GM19193 (cell line): ENCODE results near the gene CLIC4.

Experiments
- POLR2A ChIP-seq: IDR thresholded peaks from 4 replicates; pipeline ENCODE4 v1.6.1; 2011; ENCODE audit not compliant: insufficient read depth, insufficient read length; ENCODE audit errors: extremely low read depth

The CLIC4 gene

DNA sequence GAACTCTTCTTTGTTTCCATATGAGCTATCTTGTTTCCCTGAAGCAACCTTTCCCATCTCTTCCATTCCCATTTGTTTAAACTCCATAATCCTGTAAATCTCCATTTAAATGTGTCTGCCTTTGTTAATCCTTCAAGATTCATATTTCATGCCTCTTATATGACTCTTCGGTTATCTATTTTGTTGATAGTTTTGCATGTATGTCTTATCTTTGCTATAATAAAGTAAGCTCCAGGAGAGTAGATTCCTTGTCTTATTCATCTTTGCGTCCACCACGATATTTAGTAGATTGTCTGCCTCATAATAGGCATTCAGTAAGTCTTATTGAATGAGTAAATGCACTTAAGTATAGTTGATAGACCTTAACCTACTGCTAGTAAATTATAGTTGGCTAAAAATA, 18.4 kb downstream of the CLIC4 start:
- no peak for TF ChIP-seq POLR2A

DNA sequence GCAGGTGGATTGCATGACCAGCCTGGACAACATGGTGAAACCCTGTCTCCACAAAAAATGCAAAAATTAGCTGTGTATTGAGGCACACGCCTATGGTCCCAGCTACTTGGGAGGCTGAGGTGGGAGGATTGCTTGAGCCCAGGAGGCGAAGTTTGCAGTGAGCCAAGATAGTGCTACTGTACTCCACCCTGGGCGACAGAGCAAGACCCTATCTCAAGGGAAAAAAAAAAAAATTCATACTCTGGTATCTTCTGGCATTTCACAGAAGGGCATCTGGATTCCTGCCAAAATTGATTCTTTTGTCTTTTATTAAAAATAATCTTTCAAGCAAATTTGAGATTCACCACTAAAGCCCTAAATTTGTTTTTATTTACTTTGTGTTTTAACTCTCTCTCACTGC, 19.2 kb downstream of the CLIC4 start:
- TF ChIP-seq POLR2A = no peak

DNA sequence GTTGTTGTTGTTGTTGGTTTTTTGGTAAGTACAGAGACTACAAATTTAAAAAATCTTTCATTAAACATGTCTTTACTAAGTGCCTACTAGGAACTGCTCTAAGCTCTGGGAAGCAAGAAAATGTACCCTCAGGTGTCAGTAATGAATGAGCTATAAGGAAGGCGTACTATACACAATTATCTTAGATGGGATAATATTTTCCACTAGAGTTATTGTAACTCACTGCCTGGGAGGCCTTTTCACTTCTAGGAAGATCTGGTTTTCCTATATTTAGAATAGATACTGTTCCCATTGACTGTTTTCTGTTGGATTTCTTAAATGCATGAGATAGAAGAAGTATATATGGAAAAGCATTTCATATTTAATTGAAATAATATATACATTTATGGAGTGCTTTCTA, 19.6 kb downstream of the CLIC4 start:
- TF ChIP-seq POLR2A = no peak

DNA sequence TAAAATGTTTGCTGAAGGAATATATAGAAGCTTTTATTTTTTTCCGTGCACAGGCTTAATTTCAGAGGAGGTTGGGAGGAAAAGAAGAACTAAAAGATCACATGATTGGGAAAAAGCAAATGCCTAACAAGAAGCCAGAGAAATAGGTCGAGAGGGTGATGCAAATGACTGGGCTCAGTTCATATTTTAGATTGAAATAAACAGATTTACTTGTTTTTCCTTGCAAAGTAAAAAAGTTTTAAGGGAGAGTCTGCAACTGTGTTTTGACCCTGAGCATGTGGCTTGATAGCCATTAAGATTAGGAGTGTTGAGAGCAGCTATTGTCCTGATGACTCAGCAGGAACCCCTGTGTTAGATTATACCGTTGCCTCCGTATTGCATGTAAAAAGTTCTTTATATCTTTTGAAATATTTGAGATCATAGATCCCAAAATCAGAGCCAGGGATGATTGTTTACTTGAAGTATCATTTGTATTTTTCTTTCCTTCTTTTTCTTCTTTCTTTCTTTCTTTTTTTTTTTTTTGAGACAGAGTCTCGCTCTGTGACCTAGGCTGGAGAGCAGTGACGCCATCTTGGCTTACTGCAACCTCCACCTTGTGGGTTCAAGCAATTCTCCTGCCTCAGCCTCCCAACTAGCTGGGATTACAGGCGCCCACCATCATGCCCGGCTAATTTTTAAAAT, 20.2 kb downstream of the CLIC4 start:
- TF ChIP-seq POLR2A = no peak

- no peak for TF ChIP-seq POLR2A
Observed at GRCh38 chr1:24767351-24767750, 22.1 kb downstream of the CLIC4 start.

DNA sequence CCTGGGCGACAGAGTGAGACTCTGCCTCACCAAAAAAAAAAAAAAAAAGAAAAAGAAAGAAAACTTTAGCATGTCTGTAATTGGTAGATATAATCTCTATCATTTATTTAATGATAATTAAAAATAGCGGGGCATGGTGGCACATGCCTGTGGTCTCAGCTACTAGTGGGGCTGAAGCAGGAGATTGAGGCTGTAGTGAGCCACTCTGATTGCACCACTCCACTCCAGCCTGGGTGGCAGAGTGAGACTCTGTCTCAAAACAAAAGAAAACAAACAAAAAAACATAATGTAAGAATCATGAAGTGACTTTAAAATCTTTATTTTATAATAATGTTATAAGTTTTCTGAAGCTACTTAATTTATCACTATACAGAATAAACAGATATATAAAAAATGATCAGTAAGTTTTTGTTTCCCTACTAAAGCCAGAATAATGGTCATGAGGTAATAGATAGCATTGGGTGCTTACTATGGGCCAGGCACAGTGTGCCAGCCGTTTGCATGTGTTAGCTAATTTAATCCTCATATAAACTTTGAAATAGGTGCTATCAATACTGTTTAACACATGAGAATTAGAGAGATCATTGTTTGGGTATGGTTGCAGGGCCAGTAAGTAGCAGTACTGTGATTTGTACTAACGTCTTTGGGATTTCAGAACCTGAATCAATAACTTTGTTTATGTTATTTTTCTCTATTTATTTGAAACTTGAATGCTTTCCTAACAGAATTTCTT, 23.8 kb downstream of the CLIC4 start:
- TF ChIP-seq POLR2A = no peak

DNA sequence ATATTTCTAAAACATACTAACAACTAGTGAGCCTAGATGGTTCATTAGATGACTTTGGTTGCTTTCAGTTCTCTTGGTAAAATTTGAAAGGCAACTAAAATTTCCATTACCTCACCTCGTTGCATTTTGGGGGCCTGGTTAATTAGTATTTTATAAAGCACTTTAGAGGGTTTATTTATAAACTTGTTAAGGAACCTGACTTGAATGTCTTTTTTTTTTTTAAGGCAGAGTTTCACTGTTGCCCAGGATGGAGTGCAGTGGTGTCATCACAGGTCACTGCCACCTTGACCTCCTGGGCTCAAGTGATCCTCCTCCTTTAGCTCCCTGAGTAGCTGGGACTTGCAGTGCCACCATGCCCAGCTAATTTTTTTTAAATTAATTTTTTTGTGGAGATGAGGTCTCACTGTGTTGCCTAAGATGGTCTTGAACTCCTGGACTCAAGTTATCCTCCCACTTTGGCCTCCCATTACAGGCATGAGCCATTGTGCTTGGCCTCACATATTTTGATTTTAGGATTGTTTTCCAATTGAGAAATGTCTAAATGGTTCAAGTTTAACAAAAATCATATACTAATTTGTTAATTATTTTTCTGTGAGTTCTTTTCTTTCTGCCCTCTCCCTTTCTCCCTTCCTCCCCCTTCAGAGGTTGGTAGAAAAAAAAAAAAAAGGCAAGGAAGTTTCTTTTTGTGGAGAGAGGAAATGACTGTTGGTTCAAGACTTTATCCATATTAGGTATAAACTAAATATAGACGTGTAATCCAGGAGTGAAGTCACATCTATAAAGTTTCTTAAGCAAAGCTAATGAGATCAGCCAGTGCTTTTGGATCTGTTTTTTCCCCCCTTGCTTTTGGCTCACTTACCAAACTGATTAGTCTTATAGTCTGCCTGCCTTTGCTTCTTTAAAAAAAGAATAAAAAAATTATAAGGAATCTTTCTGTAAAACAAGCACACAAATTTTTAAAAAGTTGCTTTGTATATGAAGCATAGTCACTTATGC, 24.7 kb downstream of the CLIC4 start:
- TF ChIP-seq POLR2A = no peak

- no peak for TF ChIP-seq POLR2A
Observed at GRCh38 chr1:24770881-24771280, 25.6 kb downstream of the CLIC4 start.

GRCh38 chr1:24771574-24771973, 26.3 kb downstream of the CLIC4 start:
- no peak for TF ChIP-seq POLR2A

DNA sequence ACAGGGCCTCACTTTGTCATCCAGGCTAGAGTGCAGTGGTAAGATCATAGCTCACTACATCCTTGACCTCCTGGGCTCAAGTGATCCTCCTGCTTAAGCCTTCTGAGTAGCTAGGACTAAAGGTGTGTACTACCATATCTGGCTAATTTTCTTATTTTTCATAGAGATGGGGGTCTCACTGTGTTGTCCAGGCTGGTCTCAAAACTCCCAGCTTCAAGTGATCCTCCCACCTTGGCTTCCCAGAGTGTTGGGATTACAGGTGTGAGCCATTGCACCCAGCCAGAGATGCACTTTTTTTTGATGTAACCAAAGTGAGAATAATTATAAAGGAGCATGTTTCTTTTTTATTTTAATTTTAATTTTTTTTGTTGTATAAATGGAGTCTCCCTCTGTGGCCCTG, 28.4 kb downstream of the CLIC4 start:
- TF ChIP-seq POLR2A = no peak

DNA sequence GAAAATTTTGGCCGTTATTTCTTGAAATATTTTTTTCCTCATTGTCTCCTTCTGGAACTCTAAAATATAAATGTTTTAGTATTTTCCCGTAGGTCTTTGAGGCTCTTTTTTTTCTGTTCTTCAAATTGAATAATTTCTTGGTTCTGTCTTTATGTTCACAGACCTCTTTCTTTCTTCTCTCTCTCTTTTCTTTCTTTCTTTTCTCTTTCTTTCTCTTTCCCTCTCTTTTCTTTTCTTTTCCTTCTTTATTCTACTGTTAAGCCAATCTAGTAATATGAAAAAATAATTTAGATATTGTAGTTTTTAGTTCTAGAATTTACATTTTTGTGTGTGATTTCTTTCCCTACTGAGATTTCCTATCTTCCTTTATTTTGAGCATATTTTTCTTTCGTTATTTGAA, 30.1 kb downstream of the CLIC4 start:
- no peak for TF ChIP-seq POLR2A

GRCh38 chr1:24775916-24776315, 30.7 kb downstream of the CLIC4 start:
- no peak for TF ChIP-seq POLR2A

- no peak for TF ChIP-seq POLR2A
Observed at GRCh38 chr1:24776821-24777220, 31.6 kb downstream of the CLIC4 start.

DNA sequence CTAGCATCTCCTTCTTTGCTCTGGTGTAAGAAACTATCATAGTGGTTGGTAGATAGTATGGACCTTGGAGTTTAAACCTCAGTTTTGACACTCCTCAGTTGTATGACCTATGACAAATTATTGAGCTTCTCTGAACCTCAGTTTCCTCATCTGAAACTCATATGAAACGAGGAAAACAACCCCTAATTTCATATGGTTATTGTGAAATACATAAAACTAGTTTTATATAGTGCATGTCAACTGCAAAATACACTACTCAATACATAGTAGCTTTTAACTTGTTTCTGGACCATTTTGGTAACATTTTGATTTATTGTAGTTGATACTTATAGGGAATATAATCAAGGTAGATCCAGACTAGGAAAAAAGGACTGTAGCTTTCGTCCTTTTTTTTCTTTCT, 32.9 kb downstream of the CLIC4 start:
- no peak for TF ChIP-seq POLR2A
